OCI-LY1 (cell line): ENCODE measurements around the gene ZFP36L2.

Source experiments
- EZH2 ChIP-seq: fragments of 200-600 bp; sonication (generic), shearing (Covaris generic); IDR thresholded peaks from 2 replicates; pipeline ENCODE4 v1.8.0; 2017; ENCODE audit warnings: borderline replicate concordance, mixed run types, mild to moderate bottlenecking, antibody characterized with exemption, low read length, moderate library complexity, mixed read lengths
- TF ChIP-seq, protein P1 (sequence below): fragments of 200-600 bp; sonication (generic), shearing (Covaris generic); IDR thresholded peaks from 2 replicates; pipeline ENCODE4 v1.5.1; 2017; ENCODE audit warnings: mild to moderate bottlenecking, antibody characterized with exemption, low read length, moderate library complexity, mixed read lengths

GRCh38 chr2:43218702-43219382, 7.6 kb downstream of the ZFP36L2 start:
- TF ChIP-seq, protein P1, sequence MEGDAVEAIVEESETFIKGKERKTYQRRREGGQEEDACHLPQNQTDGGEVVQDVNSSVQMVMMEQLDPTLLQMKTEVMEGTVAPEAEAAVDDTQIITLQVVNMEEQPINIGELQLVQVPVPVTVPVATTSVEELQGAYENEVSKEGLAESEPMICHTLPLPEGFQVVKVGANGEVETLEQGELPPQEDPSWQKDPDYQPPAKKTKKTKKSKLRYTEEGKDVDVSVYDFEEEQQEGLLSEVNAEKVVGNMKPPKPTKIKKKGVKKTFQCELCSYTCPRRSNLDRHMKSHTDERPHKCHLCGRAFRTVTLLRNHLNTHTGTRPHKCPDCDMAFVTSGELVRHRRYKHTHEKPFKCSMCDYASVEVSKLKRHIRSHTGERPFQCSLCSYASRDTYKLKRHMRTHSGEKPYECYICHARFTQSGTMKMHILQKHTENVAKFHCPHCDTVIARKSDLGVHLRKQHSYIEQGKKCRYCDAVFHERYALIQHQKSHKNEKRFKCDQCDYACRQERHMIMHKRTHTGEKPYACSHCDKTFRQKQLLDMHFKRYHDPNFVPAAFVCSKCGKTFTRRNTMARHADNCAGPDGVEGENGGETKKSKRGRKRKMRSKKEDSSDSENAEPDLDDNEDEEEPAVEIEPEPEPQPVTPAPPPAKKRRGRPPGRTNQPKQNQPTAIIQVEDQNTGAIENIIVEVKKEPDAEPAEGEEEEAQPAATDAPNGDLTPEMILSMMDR: no peak
- TF ChIP-seq EZH2: no peak
